GM21360 (cell line): ENCODE measurements around the gene RTL10.
"Not testable (repeated sequence)": the region's sequence is repeated elsewhere in the genome, so short reads cannot be mapped to it uniquely, and the experiment has no call there.

Experiments
- ATAC-seq: cut with Tn5 transposase; IDR thresholded peaks from one replicate; pipeline ENCODE4 v1.9.1; 2021; ENCODE audit warnings: mild to moderate bottlenecking, moderate library complexity; ENCODE audit not compliant: unreplicated experiment

The RTL10 gene

GRCh38 chr22:19845054-19845722, 9.5 kb downstream of the RTL10 start:
- ATAC-seq, result no peak

GRCh38 chr22:19844377-19845053, 10.2 kb downstream of the RTL10 start:
- no peak for ATAC-seq

GRCh38 chr22:19843857-19844376, 10.8 kb downstream of the RTL10 start:
- no peak for ATAC-seq

- ATAC-seq, result no peak
Measured at GRCh38 chr22:19843107-19843856, 11.4 kb downstream of the RTL10 start.

- no peak for ATAC-seq
Measured at GRCh38 chr22:19842393-19843106, 12.1 kb downstream of the RTL10 start.

- ATAC-seq, result no peak
Measured at GRCh38 chr22:19841641-19842392, 12.9 kb downstream of the RTL10 start.

GRCh38 chr22:19840955-19841640, 13.6 kb downstream of the RTL10 start:
- no peak for ATAC-seq

- no peak for ATAC-seq
Measured at GRCh38 chr22:19840059-19840458, 14.6 kb downstream of the RTL10 start.

GRCh38 chr22:19837915-19838314, 16.8 kb downstream of the RTL10 start:
- no peak for ATAC-seq

GRCh38 chr22:19836512-19836911, 18.2 kb downstream of the RTL10 start:
- ATAC-seq, result no peak

- no peak for ATAC-seq
Measured at GRCh38 chr22:19834599-19834998, 20.1 kb downstream of the RTL10 start.

- ATAC-seq, result not testable (repeated sequence)
Measured at GRCh38 chr22:19833327-19833726, 21.3 kb downstream of the RTL10 start.

- ATAC-seq, result no peak
Measured at GRCh38 chr22:19832476-19833108, 22.1 kb downstream of the RTL10 start.

GRCh38 chr22:19831979-19832378, 22.7 kb downstream of the RTL10 start:
- not testable (repeated sequence) for ATAC-seq

- no peak for ATAC-seq
Measured at GRCh38 chr22:19831016-19831415, 23.7 kb downstream of the RTL10 start.

- ATAC-seq, result no peak
Measured at GRCh38 chr22:19828035-19828401, 26.7 kb downstream of the RTL10 start.

- no peak for ATAC-seq
Measured at GRCh38 chr22:19827341-19828034, 27.2 kb downstream of the RTL10 start.

- ATAC-seq, result no peak
Measured at GRCh38 chr22:19826619-19826950, 28.1 kb downstream of the RTL10 start.
